AG09309 (cell line): Measurements from ENCODE around the gene OR6S1.

Experiments
- DNase-seq: peaks from one replicate; pipeline ENCODE4 v3.0.0-alpha.2; 2010; ENCODE audit warnings: low read depth
- H3K4me3 ChIP-seq: 2 replicates; pipeline ENCODE4 v1.5.1; 2011; ENCODE audit warnings: mild to moderate bottlenecking, low read depth, low read length, moderate library complexity; ENCODE audit not compliant: control insufficient read depth
- TF ChIP-seq, protein P1 (sequence below): IDR thresholded peaks from 2 replicates; pipeline ENCODE4 v1.5.1; 2011; ENCODE audit warnings: mild to moderate bottlenecking, low read depth, low read length, inconsistent platforms; ENCODE audit not compliant: insufficient read depth, control insufficient read depth; ENCODE audit errors: missing control alignments

OR6S1 gene

DNA sequence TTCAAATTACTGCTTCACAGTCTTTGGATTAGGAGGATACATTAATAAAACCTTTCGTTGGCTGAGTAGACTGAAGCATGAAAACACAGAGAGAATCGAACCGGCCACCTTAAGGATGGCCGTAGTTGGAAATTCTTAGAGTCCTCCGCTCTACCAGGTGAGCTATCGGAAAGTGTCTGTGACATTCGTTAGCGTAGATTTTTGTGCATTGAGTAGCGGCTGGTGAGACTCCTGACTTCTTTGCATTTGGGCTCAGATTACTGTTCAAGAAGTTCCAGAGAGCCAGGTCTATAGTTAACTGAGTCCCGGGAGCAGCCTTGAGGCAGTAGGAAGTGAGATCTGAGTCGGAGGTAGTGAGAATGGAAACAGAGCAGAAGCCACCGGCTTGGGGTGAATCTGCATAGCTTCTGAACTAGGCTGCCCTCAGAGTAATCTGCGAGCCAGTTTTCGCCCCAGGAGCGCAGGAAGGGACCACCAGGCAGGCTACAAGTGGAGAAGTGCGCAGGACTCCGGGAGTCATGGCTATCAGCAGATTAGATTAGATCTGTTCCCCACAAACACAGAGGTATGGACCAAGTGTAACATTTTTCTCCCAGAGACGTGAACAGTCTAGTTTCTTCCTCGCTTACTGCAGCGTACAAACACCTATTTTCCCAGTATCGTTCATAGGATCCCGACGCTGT is 11.0 kb downstream of the OR6S1 start:
- H3K4me3 ChIP-seq: peak overlapping the region; percentile 34
- no peak for DNase-seq
- TF ChIP-seq, protein P1, sequence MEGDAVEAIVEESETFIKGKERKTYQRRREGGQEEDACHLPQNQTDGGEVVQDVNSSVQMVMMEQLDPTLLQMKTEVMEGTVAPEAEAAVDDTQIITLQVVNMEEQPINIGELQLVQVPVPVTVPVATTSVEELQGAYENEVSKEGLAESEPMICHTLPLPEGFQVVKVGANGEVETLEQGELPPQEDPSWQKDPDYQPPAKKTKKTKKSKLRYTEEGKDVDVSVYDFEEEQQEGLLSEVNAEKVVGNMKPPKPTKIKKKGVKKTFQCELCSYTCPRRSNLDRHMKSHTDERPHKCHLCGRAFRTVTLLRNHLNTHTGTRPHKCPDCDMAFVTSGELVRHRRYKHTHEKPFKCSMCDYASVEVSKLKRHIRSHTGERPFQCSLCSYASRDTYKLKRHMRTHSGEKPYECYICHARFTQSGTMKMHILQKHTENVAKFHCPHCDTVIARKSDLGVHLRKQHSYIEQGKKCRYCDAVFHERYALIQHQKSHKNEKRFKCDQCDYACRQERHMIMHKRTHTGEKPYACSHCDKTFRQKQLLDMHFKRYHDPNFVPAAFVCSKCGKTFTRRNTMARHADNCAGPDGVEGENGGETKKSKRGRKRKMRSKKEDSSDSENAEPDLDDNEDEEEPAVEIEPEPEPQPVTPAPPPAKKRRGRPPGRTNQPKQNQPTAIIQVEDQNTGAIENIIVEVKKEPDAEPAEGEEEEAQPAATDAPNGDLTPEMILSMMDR: no peak

DNA sequence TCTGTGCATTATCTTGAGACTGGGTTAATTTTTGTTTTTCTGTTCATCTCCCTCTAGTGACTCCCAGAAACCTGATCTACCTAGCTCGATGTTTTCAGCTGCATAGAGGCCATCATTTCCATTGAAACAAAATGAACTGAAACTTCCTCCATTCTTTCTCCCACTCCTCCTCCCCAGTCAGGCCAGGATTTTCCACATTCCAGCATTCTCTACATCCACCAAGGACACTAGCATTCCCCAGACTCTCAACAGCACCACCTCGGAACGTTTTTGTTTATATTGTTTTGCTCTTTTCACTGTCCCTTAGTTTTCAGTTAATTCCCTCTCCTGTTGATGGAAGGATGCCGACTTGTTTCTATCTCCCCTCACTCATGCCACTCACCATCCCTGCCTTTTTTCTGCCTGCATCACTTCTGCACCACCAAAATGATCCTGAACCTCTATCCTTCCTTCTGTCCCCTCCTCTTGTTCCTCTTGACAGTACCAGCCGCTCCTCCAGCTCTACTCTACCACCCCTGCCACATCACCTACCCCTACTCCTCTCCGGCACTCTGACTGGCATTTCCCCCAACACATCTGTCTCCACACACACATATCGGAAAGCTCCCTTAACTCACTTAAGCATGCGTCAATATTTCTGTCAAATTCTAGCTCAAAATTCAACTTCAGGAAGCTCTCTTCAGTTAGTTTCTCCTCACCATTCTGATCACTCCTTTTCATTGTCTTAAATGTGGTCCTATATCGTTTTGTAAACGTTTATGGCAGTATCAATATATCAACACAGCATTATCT is 13.2 kb downstream of the OR6S1 start:
- TF ChIP-seq, protein P1: no peak
- no peak overlapping the region for H3K4me3 ChIP-seq
- DNase-seq: no peak

DNA sequence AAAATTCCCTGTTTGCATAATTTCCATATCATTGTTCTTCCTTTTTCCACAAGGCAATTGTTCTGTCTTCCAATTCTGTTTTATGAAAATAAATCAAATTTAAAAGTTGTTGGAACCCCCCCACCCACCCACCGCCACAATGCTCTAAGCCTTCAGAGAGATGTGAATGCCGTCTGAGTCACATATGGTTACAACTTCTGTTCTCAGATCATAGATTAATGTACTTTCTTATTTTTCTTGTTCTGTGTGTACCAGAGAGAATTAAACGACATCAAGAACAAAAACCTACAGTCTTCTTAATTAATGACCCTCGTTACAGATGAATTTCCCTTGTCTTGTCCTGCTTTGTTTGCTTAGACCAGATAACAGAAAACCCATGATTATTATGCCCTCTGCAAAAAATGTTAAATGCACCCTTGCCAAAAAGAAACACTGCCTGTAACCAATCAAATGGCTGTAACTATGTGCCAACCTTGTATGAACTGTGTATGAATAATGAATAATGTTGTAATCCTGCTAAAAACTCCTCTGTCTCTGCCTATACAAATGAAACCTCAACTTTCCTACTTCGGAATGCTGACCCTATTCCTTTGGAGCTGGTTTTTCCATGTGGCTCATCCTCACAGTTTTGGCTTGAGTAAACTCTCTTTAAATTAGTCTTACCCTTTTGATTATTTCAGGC is 14.0 kb downstream of the OR6S1 start:
- TF ChIP-seq, protein P1: no peak
- no peak overlapping the region for H3K4me3 ChIP-seq
- DNase-seq: no peak

DNA sequence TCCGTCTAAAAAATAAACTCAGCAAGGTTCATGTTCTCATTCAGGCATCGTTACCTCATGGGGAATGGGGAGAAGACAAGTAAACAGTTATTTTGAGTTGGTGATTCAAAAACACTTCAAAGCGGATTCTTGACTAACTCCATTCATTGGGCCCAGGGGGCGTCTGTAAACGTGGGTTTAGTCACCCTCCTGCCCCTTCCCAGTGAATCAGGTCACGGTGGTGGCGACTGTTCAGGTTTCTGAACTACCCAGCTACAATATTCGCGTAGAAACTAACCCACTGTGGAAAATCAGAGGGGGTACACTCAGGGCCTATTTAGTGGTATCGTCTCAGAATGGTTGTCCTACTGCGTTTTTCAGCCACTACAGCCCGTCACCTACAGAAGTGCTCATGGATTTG is 15.2 kb downstream of the OR6S1 start:
- TF ChIP-seq, protein P1: no peak
- no peak overlapping the region for H3K4me3 ChIP-seq
- DNase-seq: no peak

DNA sequence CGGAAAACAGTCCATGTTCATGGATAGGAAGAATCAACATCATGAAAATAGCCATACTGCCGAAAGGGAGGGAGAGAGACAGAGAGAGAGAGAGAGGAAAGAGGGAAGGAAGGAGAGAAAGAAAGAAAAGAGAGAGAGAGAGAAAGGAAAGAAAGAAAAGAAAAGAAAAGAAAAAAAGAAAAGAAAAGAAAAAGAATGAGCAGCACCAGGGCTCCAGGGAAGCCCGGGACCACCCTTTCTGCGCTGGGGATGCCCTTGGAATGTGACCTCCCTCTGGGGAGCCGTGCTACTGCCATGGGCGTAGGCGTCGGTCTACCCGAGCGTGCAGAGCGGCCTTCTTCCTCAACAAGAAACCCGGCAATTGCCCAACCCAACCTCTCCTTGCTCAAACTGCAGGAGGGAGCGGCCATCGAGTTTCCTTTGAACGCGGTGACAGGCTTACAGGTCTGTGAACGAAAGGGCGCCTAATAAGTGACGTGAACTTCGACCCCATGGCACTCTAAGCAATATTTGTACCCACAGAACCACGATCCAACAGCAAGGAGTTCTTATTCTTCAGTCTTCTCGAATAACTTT is 16.9 kb downstream of the OR6S1 start:
- TF ChIP-seq, protein P1: no peak
- no peak for DNase-seq
- peak overlapping the region; percentile 39 for H3K4me3 ChIP-seq

DNA sequence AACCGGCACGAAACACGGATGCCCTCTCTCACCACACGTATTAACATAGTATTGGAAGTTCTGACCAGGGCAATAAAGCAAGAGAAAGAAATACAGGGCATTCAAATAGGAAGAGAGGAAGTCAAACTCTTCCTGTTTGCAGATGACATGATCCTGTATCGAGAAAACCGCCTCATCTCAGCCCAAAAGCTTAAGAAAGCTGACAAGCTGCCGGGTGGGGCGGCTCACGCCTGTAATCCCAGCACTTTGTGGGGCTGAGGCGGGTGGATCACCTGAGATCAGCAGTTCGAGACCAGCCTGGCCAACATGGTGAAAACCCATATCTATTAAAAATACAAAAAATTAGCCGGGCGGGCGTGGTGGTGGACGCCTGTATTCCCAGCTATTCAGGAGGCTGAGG is 17.7 kb downstream of the OR6S1 start:
- DNase-seq: no peak
- TF ChIP-seq, protein P1: no peak
- no peak overlapping the region for H3K4me3 ChIP-seq
